Naive thymus-derived CD4-positive, alpha-beta T cell (primary cell): ENCODE data around the gene HDAC6. TPM values are rescaled to one million over a fixed set of nuclear protein-coding genes. Genes with fewer than 3 reads are reported as not detected.
"Not testable (repeated sequence)": the region's sequence is repeated elsewhere in the genome, so short reads cannot be mapped to it uniquely, and the experiment has no call there.

ENCODE experiments used
- ATAC-seq: fragments of 150-1000 bp; cut with Tn5 transposase; 2 replicates; pipeline ENCODE4 v1.10.0; 2021; ENCODE audit warnings: mild to moderate bottlenecking, moderate library complexity
- CTCF ChIA-PET: fragments of 350-600 bp; sonication (Branson Sonifier 250); formaldehyde crosslinking; loops from one replicate; lab custom pipeline; 2021; ENCODE audit warnings: antibody characterized with exemption; lab: Charles Lee
- POLR2A ChIA-PET: fragments of 350-600 bp; sonication (Branson Sonifier 250); formaldehyde crosslinking; loops from one replicate; lab custom pipeline; 2021; ENCODE audit warnings: antibody characterized with exemption, inconsistent platforms; lab: Charles Lee
- DNase-seq, 9 donors: peaks; one replicate each; pipeline versions ENCODE4 v3.0.0 to v3.0.0-alpha.2; 2020 to 2022; ENCODE audit warnings: mixed read lengths in 1 of 9
- H3K27ac ChIP-seq: one replicate; pipeline ENCODE4 v1.7.0; 2013; ENCODE audit warnings: mild to moderate bottlenecking, low read depth, low read length, moderate library complexity
- H3K27me3 ChIP-seq, 2 donors: one replicate each; pipeline ENCODE4 v1.7.0; 2013; ENCODE audit warnings: low read length in 2 of 2, mild to moderate bottlenecking in 2 of 2, moderate library complexity in 2 of 2; ENCODE audit not compliant: control insufficient read depth in 2 of 2, insufficient read depth in 2 of 2
- H3K36me3 ChIP-seq, 3 experiments: 1 replicate in 2 of 3; 2 replicates in 1 of 3; pipeline ENCODE4 v1.7.0; 2013; ENCODE audit warnings: low read length in 3 of 3, mild to moderate bottlenecking in 3 of 3, moderate library complexity in 1 of 3; ENCODE audit not compliant: insufficient read depth in 3 of 3, control insufficient read depth in 2 of 3
- H3K4me1 ChIP-seq, 2 donors: one replicate each; pipeline ENCODE4 v1.7.0; 2013; ENCODE audit warnings: low read length in 2 of 2, mild to moderate bottlenecking in 2 of 2, moderate library complexity in 1 of 2; ENCODE audit not compliant: control insufficient read depth in 2 of 2, insufficient read depth in 2 of 2
- H3K4me3 ChIP-seq: 2 replicates; pipeline ENCODE4 v1.7.0; 2013; ENCODE audit warnings: mild to moderate bottlenecking, low read length
- H3K9me3 ChIP-seq, 3 experiments: 1 replicate in 2 of 3; 2 replicates in 1 of 3; pipeline ENCODE4 v1.7.0; 2013; ENCODE audit warnings: low read length in 3 of 3; ENCODE audit not compliant: control insufficient read depth in 2 of 3
- H3K27ac Mint-ChIP-seq, 9 donors: one replicate each; pipeline ENCODE4 v1.8.0; 2020 to 2022; ENCODE audit warnings: mixed read lengths in 9 of 9, mild to moderate bottlenecking in 8 of 9, moderate library complexity in 5 of 9, inconsistent platforms in 2 of 9
- H3K27me3 Mint-ChIP-seq, 5 donors: one replicate each; pipeline ENCODE4 v1.8.0; 2021 to 2022; ENCODE audit warnings: mixed read lengths in 5 of 5, mild to moderate bottlenecking in 1 of 5
- H3K36me3 Mint-ChIP-seq, 5 donors: one replicate each; pipeline ENCODE4 v1.8.0; 2020 to 2022; ENCODE audit warnings: mixed read lengths in 5 of 5, mild to moderate bottlenecking in 3 of 5, inconsistent platforms in 1 of 5
- H3K4me1 Mint-ChIP-seq, 7 donors: one replicate each; pipeline ENCODE4 v1.8.0; 2020 to 2022; ENCODE audit warnings: mixed read lengths in 7 of 7, mild to moderate bottlenecking in 3 of 7, inconsistent platforms in 1 of 7
- H3K4me3 Mint-ChIP-seq, 10 donors: one replicate each; pipeline ENCODE4 v1.8.0; 2020 to 2022; ENCODE audit warnings: mild to moderate bottlenecking in 10 of 10, mixed read lengths in 10 of 10, moderate library complexity in 6 of 10, inconsistent platforms in 2 of 10
- H3K9me3 Mint-ChIP-seq, 11 donors: one replicate each; pipeline ENCODE4 v1.8.0; 2020 to 2022; ENCODE audit warnings: mixed read lengths in 11 of 11, mild to moderate bottlenecking in 4 of 11, inconsistent platforms in 1 of 11, moderate library complexity in 1 of 11
- intact Hi-C, 2 donors: fragments of 100-400 bp; cut with micrococcal nuclease; formaldehyde crosslinking; loops; one replicate each; pipeline ENCODE4 v1.15.1; 2023
- polyA plus RNA-seq, 2 donors: library from polyadenylated mRNA; unstranded; fragments of 300-500 nt; fragmentation: Illumina TruSeq; gene quantifications; one replicate each; pipeline ENCODE4 v1.2.3, GENCODE V29; 2021
- total RNA-seq, 6 experiments: library from RNA in 5 of 6; stranded (reverse) in 5 of 6; gene quantifications; 1 replicate in 5 of 6; 2 replicates in 1 of 6; pipeline ENCODE4 v1.2.3 and lab custom pipeline; 2021 to 2026

HDAC6 gene
- total and polyA plus RNA-seq, 7 experiments from 2014 or later, result 13.3 to 135 (median 87.6) TPM

- CTCF ChIA-PET, result interaction anchor here (0.6 to 1.1 kb wide), 2 partner anchors 78 to 187 kb away, joined by 3 to 4 read pairs; no protein-coding TSS in a partner anchor
- H3K4me3 Mint-ChIP-seq, result peak within 1 kb of the TSS; percentile 79 to 92 (median 86)
- H3K9me3 Mint-ChIP-seq, result peaks cover 0 to 3% (median 0%) of the 10 kb centered on the region in 11 donors
- DNase-seq, result peak in 4 of 9 donors; percentile 8 to 50 (median 24)
- Histone ChIP-seq H3K9me3 (no peaks in the 10 kb centered on the region), H3K4me3 (peak within 1 kb of the TSS; percentile 44), H3K4me1 (peaks cover 0 to 5% of the 10 kb centered on the region in 2 donors), H3K27ac (no peak within 1 kb of the TSS), H3K36me3 (no peaks in the 10 kb centered on the region), H3K27me3 (no peaks in the 10 kb centered on the region)
- H3K27me3 Mint-ChIP-seq, result peaks cover 2 to 53% (median 32%) of the 10 kb centered on the region in 5 donors
- intact Hi-C loops, result no loop called here
- peak within 1 kb of the TSS in 7 of 9 donors; percentile 9 to 72 (median 41) for H3K27ac Mint-ChIP-seq
- H3K36me3 Mint-ChIP-seq, result peaks cover 0 to 2% (median 0%) of the 10 kb centered on the region in 5 donors
- peaks cover 8 to 21% (median 16%) of the 10 kb centered on the region in 7 donors for H3K4me1 Mint-ChIP-seq
- POLR2A ChIA-PET, result no interaction called here
- peak; percentile 76 for ATAC-seq
These were observed 33.9 kb downstream of the HDAC6 start, which contains the start of gene PCSK1N for GRCh38 chrX:48835524-48836329. PCSK1N (minus strand) TSS chrX:48835610; CDS start chrX:48835532, 78 bp downstream.

DNA sequence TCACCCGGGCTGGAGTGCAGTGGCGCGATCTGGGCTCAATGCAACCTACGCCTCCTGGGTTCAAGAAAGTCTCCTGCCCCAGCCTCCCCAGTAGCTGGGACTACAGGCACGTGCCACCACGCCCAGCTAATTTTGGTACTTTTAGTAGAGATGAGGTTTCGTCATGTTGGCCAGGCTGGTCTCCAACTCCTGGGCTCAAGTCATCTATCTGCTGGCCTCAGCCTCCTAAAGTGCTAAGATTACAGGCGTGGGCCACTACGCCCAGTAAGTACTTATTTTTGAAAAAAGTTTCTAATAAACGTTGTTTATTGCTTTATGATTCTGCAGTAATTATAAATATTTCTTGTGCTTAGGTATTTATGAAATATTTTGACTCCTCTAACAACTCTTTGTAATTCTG is 37.8 kb downstream of the HDAC6 start:
- no peak overlapping the region for H3K4me3 Mint-ChIP-seq
- no peak overlapping the region for H3K27ac Mint-ChIP-seq
- H3K4me3 ChIP-seq, result no peak overlapping the region
- intact Hi-C loops, result no loop called here
- H3K9me3 ChIP-seq, result no peaks in the 10 kb centered on the region
- H3K9me3 Mint-ChIP-seq, result peaks cover 0 to 4% (median 0%) of the 10 kb centered on the region in 11 donors
- peaks cover 2 to 8% (median 3%) of the 10 kb centered on the region in 7 donors for H3K4me1 Mint-ChIP-seq
- no peak for ATAC-seq
- peaks cover 0 to 29% (median 8%) of the 10 kb centered on the region in 5 donors for H3K27me3 Mint-ChIP-seq
- H3K27me3 ChIP-seq, result no peaks in the 10 kb centered on the region
- peaks cover 0 to under 1% (median 0%) of the 10 kb centered on the region in 5 donors for H3K36me3 Mint-ChIP-seq
- ChIA-PET POLR2A (no interaction called here), CTCF (no interaction called here)
- DNase-seq, result no peak
- no peak overlapping the region for H3K27ac ChIP-seq
- no peaks in the 10 kb centered on the region for H3K4me1 ChIP-seq
- H3K36me3 ChIP-seq, result no peaks in the 10 kb centered on the region

DNA sequence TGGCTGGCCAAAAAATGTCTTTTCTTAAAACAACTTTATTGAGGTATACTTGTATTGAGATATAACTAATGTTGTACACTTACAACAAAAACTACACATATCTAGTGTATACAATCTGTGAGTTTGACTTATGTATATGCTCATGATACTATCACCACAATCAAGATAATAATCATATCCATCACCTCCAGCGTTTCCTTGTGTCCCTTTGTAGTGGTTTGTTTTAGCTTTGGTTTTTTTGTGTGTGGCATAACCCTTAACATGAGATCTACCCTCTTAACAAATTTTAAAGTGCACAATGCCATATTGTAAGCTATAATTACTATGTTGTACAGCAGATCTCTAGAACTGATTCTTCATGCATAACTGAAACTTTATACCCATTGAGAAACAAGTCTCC is 47.0 kb downstream of the HDAC6 start:
- peak overlapping the region in 6 of 10 donors; percentile 7 to 55 (median 36) for H3K4me3 Mint-ChIP-seq
- H3K4me1 Mint-ChIP-seq, result peaks cover 0 to 12% (median 7%) of the 10 kb centered on the region in 7 donors
- Histone ChIP-seq H3K36me3 (no peaks in the 10 kb centered on the region), H3K9me3 (no peaks in the 10 kb centered on the region), H3K27ac (no peak overlapping the region), H3K27me3 (no peaks in the 10 kb centered on the region), H3K4me3 (no peak overlapping the region), H3K4me1 (no peaks in the 10 kb centered on the region)
- H3K27ac Mint-ChIP-seq, result no peak overlapping the region
- peaks cover 0 to 3% (median 0%) of the 10 kb centered on the region in 11 donors for H3K9me3 Mint-ChIP-seq
- intact Hi-C loops, result no loop called here
- ChIA-PET CTCF (interaction anchor here (1.0 kb wide), 1 partner anchor 15 kb away, joined by 3 read pairs; no protein-coding TSS in a partner anchor), POLR2A (interaction anchor here (0.7 kb wide), 1 partner anchor 275 kb away, joined by 3 read pairs; no protein-coding TSS in a partner anchor)
- H3K27me3 Mint-ChIP-seq, result peaks cover 0 to 3% (median 0%) of the 10 kb centered on the region in 5 donors
- DNase-seq (peak in 3 of 9 donors; percentile 26 to 40 (median 37)), ATAC-seq (peak; percentile 37)
- H3K36me3 Mint-ChIP-seq, result peaks cover 0 to 5% (median 0%) of the 10 kb centered on the region in 5 donors

DNA sequence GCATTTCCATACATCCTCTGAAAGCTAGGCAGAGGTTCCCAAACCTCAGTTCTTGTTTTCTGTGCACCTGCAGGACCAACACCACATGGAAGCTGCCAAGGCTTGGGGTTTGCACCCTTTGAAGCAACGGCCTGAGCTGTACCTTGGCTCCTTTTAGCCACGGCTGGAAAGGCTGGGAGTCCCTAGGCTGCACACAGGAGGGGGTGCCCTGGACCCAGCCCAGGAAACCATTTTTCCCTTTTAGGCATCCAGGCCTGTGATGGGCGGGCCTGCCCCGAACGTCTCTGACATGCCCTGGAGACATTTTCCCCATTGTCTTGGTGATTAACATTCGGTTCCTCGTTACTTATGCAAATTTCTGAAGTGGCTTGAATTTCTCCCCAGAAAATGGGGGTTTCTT is 51.0 kb downstream of the HDAC6 start:
- H3K4me1 Mint-ChIP-seq, result peaks cover 0 to 17% (median 12%) of the 10 kb centered on the region in 7 donors

DNA sequence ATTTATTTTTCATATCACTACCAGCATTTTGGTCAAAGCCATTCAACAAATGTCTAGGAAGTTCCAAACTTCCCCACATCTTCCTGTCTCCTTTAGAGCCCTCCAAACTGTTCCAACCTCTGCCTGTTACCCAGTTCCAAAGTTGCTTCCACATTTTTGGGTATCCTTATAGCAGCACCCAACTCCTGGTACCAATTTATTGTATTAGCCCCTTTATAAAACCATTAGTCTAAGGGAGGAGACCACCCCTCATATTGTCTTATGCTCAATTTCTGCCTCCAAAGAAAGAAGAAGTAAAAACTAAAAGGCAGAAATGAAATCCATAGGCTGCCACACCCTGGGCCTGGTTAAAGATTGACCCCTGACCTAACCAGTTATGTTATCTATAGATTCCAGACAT is 51.6 kb downstream of the HDAC6 start:
- H3K9me3 Mint-ChIP-seq, H3K9me3 ChIP-seq, CTCF ChIA-PET: not testable (repeated sequence)

More for the DNA sequence above, 51.0 kb downstream of the HDAC6 start:
- Histone ChIP-seq H3K4me3 (no peak overlapping the region), H3K4me1 (no peaks in the 10 kb centered on the region), H3K27ac (no peak overlapping the region), H3K36me3 (no peaks in the 10 kb centered on the region), H3K9me3 (no peaks in the 10 kb centered on the region), H3K27me3 (no peaks in the 10 kb centered on the region)
- DNase-seq (no peak), ATAC-seq (no peak)
- H3K36me3 Mint-ChIP-seq, result peaks cover 0 to 5% (median 0%) of the 10 kb centered on the region in 5 donors
- intact Hi-C loops, result no loop called here
- H3K27ac Mint-ChIP-seq, result no peak overlapping the region
- POLR2A ChIA-PET, result no interaction called here
- peaks cover 0 to 3% (median 0%) of the 10 kb centered on the region in 11 donors for H3K9me3 Mint-ChIP-seq
- H3K4me3 Mint-ChIP-seq, result no peak overlapping the region
- peaks cover 0 to 14% (median 4%) of the 10 kb centered on the region in 5 donors for H3K27me3 Mint-ChIP-seq
- CTCF ChIA-PET, result no interaction called here

DNA sequence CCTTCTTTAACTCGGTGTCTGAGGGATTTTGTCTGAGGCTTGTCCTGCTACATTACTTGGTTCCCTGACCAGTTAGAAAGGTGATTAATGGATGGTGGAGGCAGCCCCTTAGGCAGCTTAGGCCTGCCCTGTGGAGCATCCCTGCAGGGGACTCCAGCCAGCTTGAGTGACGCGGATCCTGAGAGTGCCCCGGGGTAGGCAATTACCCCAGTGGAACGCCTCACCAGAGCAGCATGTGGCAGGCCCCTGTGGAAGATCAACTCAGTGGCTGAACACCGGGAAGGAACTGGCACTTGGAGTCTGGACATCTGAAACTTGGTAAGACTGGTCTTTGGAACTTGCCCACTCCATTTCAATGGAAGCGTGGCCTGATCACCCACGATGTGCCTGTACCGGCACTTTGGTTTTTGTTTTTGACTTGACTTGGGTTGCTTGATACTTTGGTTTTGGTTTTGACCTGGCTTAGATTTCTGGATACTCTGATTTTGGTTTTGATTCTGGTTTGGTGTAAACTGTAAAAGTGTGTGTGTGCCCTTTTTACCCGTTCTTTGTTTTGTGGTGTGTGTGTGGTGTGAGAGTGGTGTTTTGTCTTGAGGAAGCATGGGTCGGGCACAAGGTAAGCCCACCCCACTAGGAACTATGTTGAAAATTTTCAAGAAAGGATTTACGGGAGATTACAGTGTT is 52.4 kb downstream of the HDAC6 start:
- H3K9me3 Mint-ChIP-seq, H3K4me3 Mint-ChIP-seq, H3K36me3 ChIP-seq, H3K4me1 ChIP-seq, H3K9me3 ChIP-seq, POLR2A ChIA-PET, H3K4me3 ChIP-seq, H3K36me3 Mint-ChIP-seq, intact Hi-C loops, H3K27me3 ChIP-seq, CTCF ChIA-PET, H3K27ac ChIP-seq, ATAC-seq, DNase-seq: not testable (repeated sequence)
- peak overlapping the region in 1 of 9 donors; percentile 16 for H3K27ac Mint-ChIP-seq
- peaks cover 0 to 14% (median 4%) of the 10 kb centered on the region in 5 donors for H3K27me3 Mint-ChIP-seq
- H3K4me1 Mint-ChIP-seq, result peaks cover 0 to 11% (median 6%) of the 10 kb centered on the region in 7 donors

More for the DNA sequence above, 51.6 kb downstream of the HDAC6 start:
- H3K27ac Mint-ChIP-seq, POLR2A ChIA-PET, DNase-seq, H3K27ac ChIP-seq, H3K4me3 ChIP-seq, H3K4me1 ChIP-seq, intact Hi-C loops, H3K36me3 ChIP-seq, H3K36me3 Mint-ChIP-seq, H3K27me3 ChIP-seq, ATAC-seq, H3K4me3 Mint-ChIP-seq: not testable (repeated sequence)
- Mint-ChIP-seq H3K4me1 (peaks cover 0 to 17% (median 12%) of the 10 kb centered on the region in 7 donors), H3K27me3 (peaks cover 0 to 14% (median 4%) of the 10 kb centered on the region in 5 donors)
